Measurements from ENCODE around the gene CHST6.

Gene CHST6

DNA sequence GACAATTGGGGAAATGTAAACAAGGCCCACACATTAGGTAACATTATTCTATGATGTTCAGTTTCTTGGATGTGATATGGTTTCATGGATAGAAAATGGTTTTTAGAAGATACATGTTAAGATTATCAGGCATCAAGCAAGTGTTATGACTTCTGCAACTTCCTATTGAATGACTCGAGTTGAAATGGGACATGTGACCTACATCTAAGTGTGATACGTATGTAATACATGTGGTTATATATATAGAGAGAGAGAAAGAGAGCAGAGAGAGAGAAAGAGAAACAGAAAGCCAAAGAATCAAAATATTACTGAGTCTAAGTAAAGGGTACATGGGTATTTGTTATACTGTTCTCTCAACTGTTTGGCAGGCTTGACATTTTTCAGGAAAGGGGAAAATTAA lies 32.4 kb downstream of the CHST6 start:
- peaks cover 59% of the 10 kb centered on the region for H3K79me2 ChIP-seq (ENCODE audit: low read length)

DNA sequence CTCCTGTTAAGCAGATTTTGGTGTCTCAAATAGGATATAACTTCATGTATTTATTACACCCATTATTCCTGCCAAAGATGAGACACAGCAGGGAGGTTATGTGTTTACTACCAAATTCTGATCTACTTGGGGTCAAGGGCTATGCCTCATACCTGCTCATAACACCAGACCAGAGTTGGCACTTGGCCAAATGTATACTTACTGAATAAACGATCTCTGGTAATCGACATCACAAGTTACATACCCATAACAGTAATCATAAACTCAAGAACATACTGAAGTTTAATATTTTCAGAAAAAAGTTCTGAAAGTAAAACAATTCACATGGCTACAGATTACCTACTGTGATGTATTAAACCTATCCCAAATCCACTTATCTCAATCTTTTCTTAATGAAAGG lies 33.7 kb downstream of the CHST6 start:
- Histone ChIP-seq H4K20me1 (ENCODE audit: insufficient read depth, low read length) (peaks cover 51% of the 10 kb centered on the region), H3K27me3 (ENCODE audit: low read depth, low read length) (no peaks in the 10 kb centered on the region), H3K4me1 (ENCODE audit: low read length) (peaks cover 11% of the 10 kb centered on the region)

More for the DNA sequence above, 32.4 kb downstream of the CHST6 start:
- peak overlapping the region; percentile 89 for H3K4me2 ChIP-seq (ENCODE audit: low read length)
- H3K27ac ChIP-seq (ENCODE audit: low read length), result no peak overlapping the region
- H3K4me1 ChIP-seq (ENCODE audit: low read length), result peaks cover 11% of the 10 kb centered on the region
- peaks cover 46% of the 10 kb centered on the region for H4K20me1 ChIP-seq (ENCODE audit: insufficient read depth, low read length)
- H3K9ac ChIP-seq (ENCODE audit: low read length), result peak overlapping the region; percentile 75
- H2AFZ ChIP-seq (ENCODE audit: low read depth, low read length), result no peak overlapping the region
- peak overlapping the region; percentile 83 for H3K4me3 ChIP-seq (ENCODE audit: low read length)
- no peaks in the 10 kb centered on the region for H3K27me3 ChIP-seq (ENCODE audit: low read depth, low read length)
- no peaks in the 10 kb centered on the region for H3K9me3 ChIP-seq (ENCODE audit: insufficient read depth, low read length)
- TF ChIP-seq, protein P1, sequence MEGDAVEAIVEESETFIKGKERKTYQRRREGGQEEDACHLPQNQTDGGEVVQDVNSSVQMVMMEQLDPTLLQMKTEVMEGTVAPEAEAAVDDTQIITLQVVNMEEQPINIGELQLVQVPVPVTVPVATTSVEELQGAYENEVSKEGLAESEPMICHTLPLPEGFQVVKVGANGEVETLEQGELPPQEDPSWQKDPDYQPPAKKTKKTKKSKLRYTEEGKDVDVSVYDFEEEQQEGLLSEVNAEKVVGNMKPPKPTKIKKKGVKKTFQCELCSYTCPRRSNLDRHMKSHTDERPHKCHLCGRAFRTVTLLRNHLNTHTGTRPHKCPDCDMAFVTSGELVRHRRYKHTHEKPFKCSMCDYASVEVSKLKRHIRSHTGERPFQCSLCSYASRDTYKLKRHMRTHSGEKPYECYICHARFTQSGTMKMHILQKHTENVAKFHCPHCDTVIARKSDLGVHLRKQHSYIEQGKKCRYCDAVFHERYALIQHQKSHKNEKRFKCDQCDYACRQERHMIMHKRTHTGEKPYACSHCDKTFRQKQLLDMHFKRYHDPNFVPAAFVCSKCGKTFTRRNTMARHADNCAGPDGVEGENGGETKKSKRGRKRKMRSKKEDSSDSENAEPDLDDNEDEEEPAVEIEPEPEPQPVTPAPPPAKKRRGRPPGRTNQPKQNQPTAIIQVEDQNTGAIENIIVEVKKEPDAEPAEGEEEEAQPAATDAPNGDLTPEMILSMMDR (IDR thresholded peaks at IDR 0.05; ENCODE audit: low read depth, low read length), result no peak
- no peak for TF ChIP-seq EZH2phosphoT487 (IDR thresholded peaks at IDR 0.05; ENCODE audit: low read depth)
- H3K36me3 ChIP-seq (replicated peaks; ENCODE audit: low read depth, low read length), result peaks cover 2% of the 10 kb centered on the region

GRCh38 chr16:75460446-75460845 lies 34.8 kb downstream of the CHST6 start:
- peaks cover 78% of the 10 kb centered on the region for H3K79me2 ChIP-seq (ENCODE audit: low read length)
- TF ChIP-seq, protein P1 (IDR thresholded peaks at IDR 0.05; ENCODE audit: low read depth, low read length), result no peak
- TF ChIP-seq EZH2phosphoT487 (IDR thresholded peaks at IDR 0.05; ENCODE audit: low read depth), result no peak
- H4K20me1 ChIP-seq (ENCODE audit: insufficient read depth, low read length), result peaks cover 57% of the 10 kb centered on the region
- H3K27ac ChIP-seq (ENCODE audit: low read length), result no peak overlapping the region
- H3K27me3 ChIP-seq (ENCODE audit: low read depth, low read length), result no peaks in the 10 kb centered on the region
- peaks cover 2% of the 10 kb centered on the region for H3K36me3 ChIP-seq (replicated peaks; ENCODE audit: low read depth, low read length)
- H3K4me2 ChIP-seq (ENCODE audit: low read length), result no peak overlapping the region
- H2AFZ ChIP-seq (ENCODE audit: low read depth, low read length), result no peak overlapping the region
- peaks cover 11% of the 10 kb centered on the region for H3K4me1 ChIP-seq (ENCODE audit: low read length)
- H3K9me3 ChIP-seq (ENCODE audit: insufficient read depth, low read length), result no peaks in the 10 kb centered on the region
- no peak overlapping the region for H3K9ac ChIP-seq (ENCODE audit: low read length)
- H3K4me3 ChIP-seq (ENCODE audit: low read length), result no peak overlapping the region

More for the DNA sequence above, 33.7 kb downstream of the CHST6 start:
- H3K4me3 ChIP-seq (ENCODE audit: low read length), result no peak overlapping the region
- H3K9me3 ChIP-seq (ENCODE audit: insufficient read depth, low read length), result no peaks in the 10 kb centered on the region
- H3K4me2 ChIP-seq (ENCODE audit: low read length), result no peak overlapping the region
- peaks cover 2% of the 10 kb centered on the region for H3K36me3 ChIP-seq (replicated peaks; ENCODE audit: low read depth, low read length)
- no peak overlapping the region for H3K27ac ChIP-seq (ENCODE audit: low read length)
- H2AFZ ChIP-seq (ENCODE audit: low read depth, low read length), result no peak overlapping the region
- TF ChIP-seq, protein P1 (IDR thresholded peaks at IDR 0.05; ENCODE audit: low read depth, low read length), result no peak
- no peak for TF ChIP-seq EZH2phosphoT487 (IDR thresholded peaks at IDR 0.05; ENCODE audit: low read depth)
- peaks cover 69% of the 10 kb centered on the region for H3K79me2 ChIP-seq (ENCODE audit: low read length)
- no peak overlapping the region for H3K9ac ChIP-seq (ENCODE audit: low read length)

DNA sequence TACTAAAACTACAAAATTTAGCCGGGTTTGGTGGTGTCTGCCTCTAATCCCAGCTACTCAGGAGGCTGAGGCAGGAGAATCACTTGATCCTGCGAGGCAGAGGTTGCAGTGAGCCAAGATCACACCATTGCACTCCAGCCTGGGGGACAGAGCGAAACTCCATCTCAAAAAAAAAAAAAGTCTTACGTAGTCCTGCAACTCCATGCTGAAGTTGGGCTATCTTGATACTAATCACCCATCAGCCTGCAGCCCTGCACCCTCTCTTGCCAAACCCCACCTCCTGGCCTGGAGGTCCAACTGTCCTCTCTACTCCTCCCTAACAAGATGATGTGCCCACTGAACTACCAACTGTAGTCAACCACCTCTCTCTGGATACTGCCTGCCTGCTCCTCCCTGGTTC lies 35.5 kb downstream of the CHST6 start:
- H3K9ac ChIP-seq (ENCODE audit: low read length), result no peak overlapping the region
- H2AFZ ChIP-seq (ENCODE audit: low read depth, low read length), result no peak overlapping the region
- no peaks in the 10 kb centered on the region for H3K27me3 ChIP-seq (ENCODE audit: low read depth, low read length)
- no peak overlapping the region for H3K27ac ChIP-seq (ENCODE audit: low read length)
- H3K9me3 ChIP-seq (ENCODE audit: insufficient read depth, low read length), result no peaks in the 10 kb centered on the region
- peaks cover 59% of the 10 kb centered on the region for H4K20me1 ChIP-seq (ENCODE audit: insufficient read depth, low read length)
- H3K4me1 ChIP-seq (ENCODE audit: low read length), result peaks cover 7% of the 10 kb centered on the region
- peaks cover 2% of the 10 kb centered on the region for H3K36me3 ChIP-seq (replicated peaks; ENCODE audit: low read depth, low read length)
- TF ChIP-seq, protein P1 (IDR thresholded peaks at IDR 0.05; ENCODE audit: low read depth, low read length), result no peak
- no peak for TF ChIP-seq EZH2phosphoT487 (IDR thresholded peaks at IDR 0.05; ENCODE audit: low read depth)
- H3K79me2 ChIP-seq (ENCODE audit: low read length), result peaks cover 82% of the 10 kb centered on the region
- no peak overlapping the region for H3K4me2 ChIP-seq (ENCODE audit: low read length)
- no peak overlapping the region for H3K4me3 ChIP-seq (ENCODE audit: low read length)

Data from OCI-LY3 (cell line).